A673 (cell line): ENCODE data around the gene NNMT. TPM values are rescaled to one million over a fixed set of nuclear protein-coding genes. Genes with fewer than 3 reads are reported as not detected.

Experiments used
- BruUV-seq: library from RNA; stranded (reverse); fragments of 400-500 nt; replicated peaks from 2 replicates; lab custom pipeline; 2021; lab: Mats Ljungman, UMichigan
- CTCF ChIA-PET: fragments of 300-600 bp; sonication (Branson Sonifier 250); formaldehyde crosslinking; loops from one replicate; lab custom pipeline; 2022; ENCODE audit warnings: antibody characterized with exemption; lab: Charles Lee
- POLR2A ChIA-PET: fragments of 300-600 bp; sonication (Branson Sonifier 250); formaldehyde crosslinking; loops from one replicate; lab custom pipeline; 2022; ENCODE audit warnings: antibody characterized with exemption; ENCODE audit not compliant: low non-redundant PET; lab: Charles Lee
- DNase-seq: peaks from one replicate; pipeline ENCODE4 v3.0.0-alpha.2; 2015; ENCODE audit warnings: low spot score
- H3K27ac ChIP-seq: fragments of 200-600 bp; sonication (generic); 2 replicates; pipeline ENCODE4 v1.5.1; 2016; ENCODE audit warnings: mixed run types, low read depth, mild to moderate bottlenecking, mixed read lengths, antibody characterized with exemption, low read length; ENCODE audit not compliant: poor library complexity, severe bottlenecking
- H3K27me3 ChIP-seq: fragments of 200-600 bp; sonication (generic); replicated peaks from 2 replicates; pipeline ENCODE4 v1.6.1; 2017; ENCODE audit warnings: mixed run types, low read depth, mild to moderate bottlenecking, mixed read lengths, antibody characterized with exemption, low read length; ENCODE audit not compliant: insufficient read depth, poor library complexity
- H3K36me3 ChIP-seq: fragments of 200-600 bp; sonication (generic); 2 replicates; pipeline ENCODE4 v1.6.1; 2016; ENCODE audit warnings: mixed run types, mild to moderate bottlenecking, mixed read lengths, antibody characterized with exemption, low read length; ENCODE audit not compliant: insufficient read depth, poor library complexity, severe bottlenecking
- H3K4me1 ChIP-seq: fragments of 200-600 bp; sonication (generic); 2 replicates; pipeline ENCODE4 v1.6.1; 2017; ENCODE audit warnings: mixed run types, mild to moderate bottlenecking, mixed read lengths, antibody characterized with exemption, low read length; ENCODE audit not compliant: insufficient read depth, poor library complexity, severe bottlenecking
- H3K4me3 ChIP-seq: fragments of 200-600 bp; sonication (generic); 2 replicates; pipeline ENCODE4 v1.5.1; 2016; ENCODE audit warnings: low read depth, mixed run types, mild to moderate bottlenecking, mixed read lengths, low read length; ENCODE audit not compliant: poor library complexity, severe bottlenecking
- H3K9me3 ChIP-seq: fragments of 200-600 bp; sonication (generic); 2 replicates; pipeline ENCODE4 v1.6.1; 2016; ENCODE audit warnings: mixed run types, low read depth, mild to moderate bottlenecking, mixed read lengths, antibody characterized with exemption, low read length; ENCODE audit not compliant: poor library complexity, severe bottlenecking
- CTCF ChIP-seq: fragments of 300-800, 200-600 bp; sonication (generic); conservative IDR thresholded peaks from 2 replicates; pipeline ENCODE4 v1.5.1; 2017; ENCODE audit warnings: low read depth, mild to moderate bottlenecking, antibody characterized with exemption, low read length, moderate library complexity, mixed read lengths
- EZH2 ChIP-seq: fragments of 200-600 bp; sonication (generic); IDR thresholded peaks from 2 replicates; pipeline ENCODE4 v1.6.1; 2017; ENCODE audit warnings: borderline replicate concordance, low read depth, mild to moderate bottlenecking, mixed read lengths, antibody characterized with exemption, low read length; ENCODE audit not compliant: poor library complexity, severe bottlenecking
- intact Hi-C: fragments of 100-400 bp; cut with micrococcal nuclease; formaldehyde crosslinking; loops from one replicate; pipeline ENCODE4 v1.10.0; 2022; ENCODE audit not compliant: unreplicated experiment
- total RNA-seq: library from RNA; stranded (reverse); gene quantifications from 2 replicates; pipeline ENCODE4 v1.2.3, GENCODE V29; 2021

NNMT gene
- total RNA-seq, 1 experiment from 2014 or later: 0.64 TPM

- ChIA-PET POLR2A (no interaction called here), CTCF (interaction anchor here (0.6 kb wide), 1 partner anchor 375 kb away, joined by 3 read pairs; no protein-coding TSS in a partner anchor)
- no TSS peak for BruUV-seq
- peaks cover 40% of the 10 kb centered on the region for H3K27me3 ChIP-seq
- no peaks in the 10 kb centered on the region for H3K36me3 ChIP-seq
- DNase-seq: no peak
- intact Hi-C loops: no loop called here
- H3K27ac ChIP-seq: no peak overlapping the region
- no peak for TF ChIP-seq CTCF
- no peak for TF ChIP-seq EZH2
- H3K9me3 ChIP-seq: no peaks in the 10 kb centered on the region
- no peaks in the 10 kb centered on the region for H3K4me1 ChIP-seq
- no peak overlapping the region for H3K4me3 ChIP-seq
These were observed 24.9 kb upstream of the NNMT start for GRCh38 chr11:114271316-114271715.

- H3K27ac ChIP-seq: no peak overlapping the region
- no peak for TF ChIP-seq EZH2
- no peak for TF ChIP-seq CTCF
- H3K4me1 ChIP-seq: no peaks in the 10 kb centered on the region
- no peaks in the 10 kb centered on the region for H3K36me3 ChIP-seq
- no TSS peak for BruUV-seq
- intact Hi-C loops: no loop called here
- POLR2A ChIA-PET: no interaction called here
- no peak for DNase-seq
- H3K9me3 ChIP-seq: no peaks in the 10 kb centered on the region
- CTCF ChIA-PET: no interaction called here
- no peak overlapping the region for H3K4me3 ChIP-seq
- peaks cover 40% of the 10 kb centered on the region for H3K27me3 ChIP-seq
These were observed 23.9 kb upstream of the NNMT start for GRCh38 chr11:114272311-114272710.

GRCh38 chr11:114273071-114273470 lies 23.1 kb upstream of the NNMT start:
- DNase-seq: no peak
- no peaks in the 10 kb centered on the region for H3K36me3 ChIP-seq
- H3K27me3 ChIP-seq: peaks cover 40% of the 10 kb centered on the region
- no peak overlapping the region for H3K4me3 ChIP-seq
- H3K9me3 ChIP-seq: no peaks in the 10 kb centered on the region
- ChIA-PET CTCF (no interaction called here), POLR2A (no interaction called here)
- intact Hi-C loops: no loop called here
- BruUV-seq: no TSS peak
- no peaks in the 10 kb centered on the region for H3K4me1 ChIP-seq
- TF ChIP-seq CTCF (no peak), EZH2 (no peak)
- H3K27ac ChIP-seq: no peak overlapping the region
